ENCODE measurements around the gene BBS2. TPM values are rescaled to one million over a fixed set of nuclear protein-coding genes. Genes with fewer than 3 reads are reported as not detected.

BBS2 gene
- total and polyA plus RNA-seq, 2 donors: 36.2 to 49.2 TPM

DNA sequence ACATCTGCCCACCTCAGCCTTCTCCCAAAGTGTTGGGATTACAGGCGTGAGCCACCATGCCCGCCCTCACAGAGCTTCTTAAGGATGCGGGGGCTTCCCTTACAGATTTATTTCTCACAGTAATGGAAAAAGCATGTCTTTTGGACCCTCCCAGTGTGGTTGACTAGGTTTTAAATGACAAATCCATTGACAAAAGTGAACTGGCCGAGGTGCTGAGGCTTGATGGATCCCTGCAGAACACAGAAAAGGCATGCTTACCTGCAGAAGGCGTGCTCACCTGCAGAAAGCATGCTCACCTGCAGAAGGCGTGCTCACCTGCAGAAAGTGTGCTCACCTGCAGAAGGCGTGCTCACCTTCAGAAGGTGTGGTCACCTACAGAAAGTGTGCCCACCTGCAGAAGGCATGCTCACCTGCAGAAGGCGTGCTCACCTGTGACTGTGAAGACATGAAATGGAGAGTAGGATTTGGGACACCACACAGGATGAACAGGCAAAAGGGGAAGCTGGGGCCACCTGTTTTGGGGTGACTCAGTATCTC is 15.1 kb upstream of the BBS2 start:
- Histone ChIP-seq H3K36me3 (ENCODE audit: control insufficient read depth in 2 of 2, insufficient read depth in 2 of 2, low read length in 1 of 2) (no peaks in the 10 kb centered on the region), H3K9me3 (ENCODE audit: control insufficient read depth in 2 of 2, insufficient read depth in 1 of 2, low read length in 1 of 2) (no peaks in the 10 kb centered on the region), H3K27me3 (ENCODE audit: control insufficient read depth in 2 of 2, insufficient read depth in 1 of 2, low read length in 1 of 2) (peaks cover 2 to 15% of the 10 kb centered on the region in 2 donors), H3K27ac (ENCODE audit: low read depth in 1 of 2, low read length in 1 of 2) (no peak overlapping the region), H3K4me1 (ENCODE audit: control insufficient read depth in 2 of 2, insufficient read depth in 2 of 2, low read length in 2 of 2) (no peaks in the 10 kb centered on the region), H3K4me3 (ENCODE audit: low read length in 2 of 2) (no peak overlapping the region)
- WGBS: 95% methylated on average over 8 of the region's 8 CpGs
- no peak for DNase-seq (ENCODE audit: low read depth in 6 of 9, low spot score in 9 of 9)

- no peaks in the 10 kb centered on the region for H3K9me3 ChIP-seq (ENCODE audit: control insufficient read depth in 2 of 2, insufficient read depth in 1 of 2, low read length in 1 of 2)
- whole genome bisulfite sequencing: 93% methylated on average over 4 of the region's 4 CpGs
- no peak overlapping the region for H3K27ac ChIP-seq (ENCODE audit: low read depth in 1 of 2, low read length in 1 of 2)
- H3K4me3 ChIP-seq (ENCODE audit: low read length in 2 of 2): no peak overlapping the region
- H3K36me3 ChIP-seq (ENCODE audit: control insufficient read depth in 2 of 2, insufficient read depth in 2 of 2, low read length in 1 of 2): no peaks in the 10 kb centered on the region
- DNase-seq (ENCODE audit: low read depth in 6 of 9, low spot score in 9 of 9): no peak
- peaks cover 2 to 23% of the 10 kb centered on the region in 2 donors for H3K27me3 ChIP-seq (ENCODE audit: control insufficient read depth in 2 of 2, insufficient read depth in 1 of 2, low read length in 1 of 2)
- no peaks in the 10 kb centered on the region for H3K4me1 ChIP-seq (ENCODE audit: control insufficient read depth in 2 of 2, insufficient read depth in 2 of 2, low read length in 2 of 2)
Observed at GRCh38 chr16:56532714-56533113, 12.9 kb upstream of the BBS2 start.

- Histone ChIP-seq H3K27ac (ENCODE audit: low read depth in 1 of 2, low read length in 1 of 2) (no peak overlapping the region), H3K36me3 (ENCODE audit: control insufficient read depth in 2 of 2, insufficient read depth in 2 of 2, low read length in 1 of 2) (no peaks in the 10 kb centered on the region), H3K27me3 (ENCODE audit: control insufficient read depth in 2 of 2, insufficient read depth in 1 of 2, low read length in 1 of 2) (peaks cover 0 to 23% of the 10 kb centered on the region in 2 donors), H3K4me1 (ENCODE audit: control insufficient read depth in 2 of 2, insufficient read depth in 2 of 2, low read length in 2 of 2) (no peaks in the 10 kb centered on the region), H3K4me3 (ENCODE audit: low read length in 2 of 2) (no peak overlapping the region), H3K9me3 (ENCODE audit: control insufficient read depth in 2 of 2, insufficient read depth in 1 of 2, low read length in 1 of 2) (no peaks in the 10 kb centered on the region)
- 98% methylated on average over 1 of the region's 1 CpG for WGBS
- DNase-seq (ENCODE audit: low read depth in 6 of 9, low spot score in 9 of 9): no peak
Observed at GRCh38 chr16:56530872-56531271, 11.0 kb upstream of the BBS2 start.

GRCh38 chr16:56525236-56525635 is 5.4 kb upstream of the BBS2 start:
- H3K36me3 ChIP-seq (ENCODE audit: control insufficient read depth in 2 of 2, insufficient read depth in 2 of 2, low read length in 1 of 2): no peaks in the 10 kb centered on the region
- H3K4me1 ChIP-seq (ENCODE audit: control insufficient read depth in 2 of 2, insufficient read depth in 2 of 2, low read length in 2 of 2): peaks cover under 1 to 2% of the 10 kb centered on the region in 2 donors
- H3K27me3 ChIP-seq (ENCODE audit: control insufficient read depth in 2 of 2, insufficient read depth in 1 of 2, low read length in 1 of 2): peaks cover 0 to 12% of the 10 kb centered on the region in 2 donors
- H3K4me3 ChIP-seq (ENCODE audit: low read length in 2 of 2): no peak overlapping the region
- no peak overlapping the region for H3K27ac ChIP-seq (ENCODE audit: low read depth in 1 of 2, low read length in 1 of 2)
- DNase-seq (ENCODE audit: low read depth in 6 of 9, low spot score in 9 of 9): no peak
- no peaks in the 10 kb centered on the region for H3K9me3 ChIP-seq (ENCODE audit: control insufficient read depth in 2 of 2, insufficient read depth in 1 of 2, low read length in 1 of 2)
- WGBS: 94% methylated on average over 9 of the region's 9 CpGs

GRCh38 chr16:56520251-56520577 is 390 bp upstream of the BBS2 start:
- Histone ChIP-seq H3K4me1 (ENCODE audit: control insufficient read depth in 2 of 2, insufficient read depth in 2 of 2, low read length in 2 of 2) (peaks cover 8 to 9% of the 10 kb centered on the region in 2 donors), H3K36me3 (ENCODE audit: control insufficient read depth in 2 of 2, insufficient read depth in 2 of 2, low read length in 1 of 2) (no peaks in the 10 kb centered on the region), H3K27ac (ENCODE audit: low read depth in 1 of 2, low read length in 1 of 2) (peak overlapping the region; percentile 63 to 71), H3K27me3 (ENCODE audit: control insufficient read depth in 2 of 2, insufficient read depth in 1 of 2, low read length in 1 of 2) (no peaks in the 10 kb centered on the region), H3K9me3 (ENCODE audit: control insufficient read depth in 2 of 2, insufficient read depth in 1 of 2, low read length in 1 of 2) (no peaks in the 10 kb centered on the region), H3K4me3 (ENCODE audit: low read length in 2 of 2) (peak overlapping the region; percentile 93 to 94)
- peak in 1 of 9 donors; percentile 15 for DNase-seq (ENCODE audit: low read depth in 6 of 9, low spot score in 9 of 9)
- 43% methylated on average over 4 of the region's 4 CpGs for WGBS

GRCh38 chr16:56518425-56518824 is 1.4 kb downstream of the BBS2 start:
- H3K4me3 ChIP-seq (ENCODE audit: low read length in 2 of 2): no peak overlapping the region
- no peak overlapping the region for H3K27ac ChIP-seq (ENCODE audit: low read depth in 1 of 2, low read length in 1 of 2)
- 95% methylated on average over 7 of the region's 7 CpGs for WGBS
- H3K4me1 ChIP-seq (ENCODE audit: control insufficient read depth in 2 of 2, insufficient read depth in 2 of 2, low read length in 2 of 2): peaks cover 8 to 9% of the 10 kb centered on the region in 2 donors
- no peak for DNase-seq (ENCODE audit: low read depth in 6 of 9, low spot score in 9 of 9)
- H3K36me3 ChIP-seq (ENCODE audit: control insufficient read depth in 2 of 2, insufficient read depth in 2 of 2, low read length in 1 of 2): no peaks in the 10 kb centered on the region
- H3K9me3 ChIP-seq (ENCODE audit: control insufficient read depth in 2 of 2, insufficient read depth in 1 of 2, low read length in 1 of 2): no peaks in the 10 kb centered on the region
- no peaks in the 10 kb centered on the region for H3K27me3 ChIP-seq (ENCODE audit: control insufficient read depth in 2 of 2, insufficient read depth in 1 of 2, low read length in 1 of 2)

DNA sequence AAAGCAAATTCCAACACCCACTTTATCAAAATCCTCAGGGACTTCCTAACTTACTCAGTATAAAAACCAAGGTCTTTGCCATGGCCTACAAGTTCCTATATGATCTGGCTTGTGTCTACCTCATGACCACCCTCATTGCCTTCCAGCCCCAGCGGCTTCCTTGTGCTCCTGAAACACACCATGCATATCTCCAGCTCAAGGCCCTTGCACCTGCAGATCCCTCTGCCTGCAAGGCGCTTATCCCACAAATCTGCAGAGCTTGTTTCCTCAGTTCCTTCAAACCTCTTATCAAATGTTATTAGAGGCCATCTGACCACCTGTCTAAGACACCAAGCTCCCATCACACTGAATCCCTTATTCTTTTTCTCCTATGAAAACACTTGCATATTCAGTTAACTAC is 2.6 kb downstream of the BBS2 start:
- H3K27me3 ChIP-seq (ENCODE audit: control insufficient read depth in 2 of 2, insufficient read depth in 1 of 2, low read length in 1 of 2): no peaks in the 10 kb centered on the region
- DNase-seq (ENCODE audit: low read depth in 6 of 9, low spot score in 9 of 9): no peak
- no peak overlapping the region for H3K4me3 ChIP-seq (ENCODE audit: low read length in 2 of 2)
- 98% methylated on average over 2 of the region's 2 CpGs for WGBS
- no peak overlapping the region for H3K27ac ChIP-seq (ENCODE audit: low read depth in 1 of 2, low read length in 1 of 2)
- peaks cover 8 to 9% of the 10 kb centered on the region in 2 donors for H3K4me1 ChIP-seq (ENCODE audit: control insufficient read depth in 2 of 2, insufficient read depth in 2 of 2, low read length in 2 of 2)
- no peaks in the 10 kb centered on the region for H3K36me3 ChIP-seq (ENCODE audit: control insufficient read depth in 2 of 2, insufficient read depth in 2 of 2, low read length in 1 of 2)
- no peaks in the 10 kb centered on the region for H3K9me3 ChIP-seq (ENCODE audit: control insufficient read depth in 2 of 2, insufficient read depth in 1 of 2, low read length in 1 of 2)

GRCh38 chr16:56515665-56516064 is 4.2 kb downstream of the BBS2 start:
- H3K9me3 ChIP-seq (ENCODE audit: control insufficient read depth in 2 of 2, insufficient read depth in 1 of 2, low read length in 1 of 2): no peaks in the 10 kb centered on the region
- DNase-seq (ENCODE audit: low read depth in 6 of 9, low spot score in 9 of 9): no peak
- H3K4me1 ChIP-seq (ENCODE audit: control insufficient read depth in 2 of 2, insufficient read depth in 2 of 2, low read length in 2 of 2): peaks cover 8 to 9% of the 10 kb centered on the region in 2 donors
- no peaks in the 10 kb centered on the region for H3K27me3 ChIP-seq (ENCODE audit: control insufficient read depth in 2 of 2, insufficient read depth in 1 of 2, low read length in 1 of 2)
- H3K4me3 ChIP-seq (ENCODE audit: low read length in 2 of 2): no peak overlapping the region
- 95% methylated on average over 6 of the region's 6 CpGs for WGBS
- no peak overlapping the region for H3K27ac ChIP-seq (ENCODE audit: low read depth in 1 of 2, low read length in 1 of 2)
- no peaks in the 10 kb centered on the region for H3K36me3 ChIP-seq (ENCODE audit: control insufficient read depth in 2 of 2, insufficient read depth in 2 of 2, low read length in 1 of 2)

DNA sequence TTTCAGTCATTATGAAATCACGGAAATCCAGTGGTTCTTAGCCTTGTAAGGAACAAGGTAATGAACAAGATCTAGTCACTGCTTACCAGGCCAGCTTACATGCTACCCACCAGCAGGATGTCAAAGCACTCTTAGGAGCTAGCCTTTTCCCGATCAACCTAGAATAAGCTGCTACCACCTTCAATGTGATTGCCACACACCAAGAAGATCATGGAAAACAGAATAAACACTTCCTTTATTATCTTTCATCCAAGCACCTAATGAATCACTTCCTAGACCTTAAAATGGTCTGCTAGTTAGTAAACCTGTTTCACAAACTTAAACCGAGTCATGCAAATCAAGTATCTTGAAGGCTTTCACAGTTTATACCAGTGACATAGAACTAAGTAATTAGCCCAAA is 5.0 kb downstream of the BBS2 start:
- peaks cover 3 to 6% of the 10 kb centered on the region in 2 donors for H3K4me1 ChIP-seq (ENCODE audit: control insufficient read depth in 2 of 2, insufficient read depth in 2 of 2, low read length in 2 of 2)
- no peak overlapping the region for H3K27ac ChIP-seq (ENCODE audit: low read depth in 1 of 2, low read length in 1 of 2)
- H3K9me3 ChIP-seq (ENCODE audit: control insufficient read depth in 2 of 2, insufficient read depth in 1 of 2, low read length in 1 of 2): no peaks in the 10 kb centered on the region
- WGBS: 97% methylated on average over 3 of the region's 3 CpGs
- H3K4me3 ChIP-seq (ENCODE audit: low read length in 2 of 2): no peak overlapping the region
- peaks cover 0 to 2% of the 10 kb centered on the region in 2 donors for H3K36me3 ChIP-seq (ENCODE audit: control insufficient read depth in 2 of 2, insufficient read depth in 2 of 2, low read length in 1 of 2)
- H3K27me3 ChIP-seq (ENCODE audit: control insufficient read depth in 2 of 2, insufficient read depth in 1 of 2, low read length in 1 of 2): no peaks in the 10 kb centered on the region
- DNase-seq (ENCODE audit: low read depth in 6 of 9, low spot score in 9 of 9): no peak
